Right lobe of liver (tissue), 6 donors: Measurements from ENCODE around the gene NKX3-2. TPM values are rescaled to one million over a fixed set of nuclear protein-coding genes. Genes with fewer than 3 reads are reported as not detected.

Source experiments
- ATAC-seq, 4 donors: fragments of 200-7000 bp; cut with Tn5 transposase; one replicate each; pipeline ENCODE4 v1.9.1; 2020; ENCODE audit warnings: mild to moderate bottlenecking in 4 of 4, moderate library complexity in 4 of 4
- DNase-seq, 3 donors: peaks; one replicate each; pipeline ENCODE4 v3.0.0-alpha.2; 2020
- H3K27ac ChIP-seq, 3 donors: fragments of 200-600 bp; one replicate each; pipeline ENCODE4 v1.8.0; 2022
- H3K27me3 ChIP-seq, 2 donors: fragments of 200-600 bp; one replicate each; pipeline ENCODE4 v1.8.0; 2022
- H3K36me3 ChIP-seq, 4 donors: fragments of 200-600 bp; sonication (generic) in 1 of 4; one replicate each; pipeline versions ENCODE4 v1.5.1 to v1.8.0; 2017 to 2022; ENCODE audit warnings: control low read depth in 1 of 4
- H3K4me1 ChIP-seq, 4 donors: fragments of 200-600 bp; sonication (generic) in 1 of 4; one replicate each; pipeline versions ENCODE4 v1.5.1 to v1.8.0; 2017 to 2022; ENCODE audit warnings: control low read depth in 1 of 4
- H3K4me3 ChIP-seq, 3 donors: fragments of 200-600 bp; one replicate each; pipeline ENCODE4 v1.8.0; 2022
- H3K9me3 ChIP-seq, 4 donors: fragments of 200-600 bp; sonication (generic) in 1 of 4; one replicate each; pipeline versions ENCODE4 v1.5.1 to v1.8.0; 2017 to 2022; ENCODE audit warnings: control low read depth in 1 of 4
- CTCF ChIP-seq, 4 donors: fragments of 200-600 bp in 3 of 4; fragments of 450-650 bp in 1 of 4; IDR thresholded peaks; one replicate each; pipeline versions ENCODE4 v1.5.1 to v1.8.0; 2016 to 2022; ENCODE audit warnings: antibody characterized with exemption in 4 of 4, mild to moderate bottlenecking in 2 of 4
- POLR2A ChIP-seq: fragments of 450-650 bp; IDR thresholded peaks from one replicate; pipeline ENCODE4 v1.6.1; 2017; ENCODE audit warnings: antibody characterized with exemption, mild to moderate bottlenecking
- WGBS: methylation state at CpG from one replicate; pipeline ENCODE4 v1.1.6; 2018; ENCODE audit warnings: low coverage, low lambda C conversion rate; ENCODE audit not compliant: insufficient coverage; ENCODE audit errors: missing lambda C conversion rate; 5-methylcytosine and 5-hydroxymethylcytosine counted together
- intact Hi-C, 2 donors: fragments of 100-400 bp; cut with DNase I; formaldehyde crosslinking; loops; one replicate each; pipeline versions ENCODE4 v1.11.2 to v1.14.1; 2022
- total RNA-seq, 6 experiments: library from RNA; depleted of rRNA in 2 of 6; stranded (reverse); fragments of >200 nt in 2 of 6; fragmentation: NEBNext Ultra II Directional in 3 of 6; extraction: Animal tissue kit (Norgen Biotek cat#: 25700) in 3 of 6; gene quantifications; one replicate each; pipeline versions ENCODE4 v1.1.0 to v1.2.4, GENCODE V29; 2016 to 2023
- donor health status: DM: no; HTN: yes; CAD: no.
- donor health status: DM: no; HTN: no; CAD: no.
- donor health status: DM: no; HTN: no; CAD: no.
- donor health status: DM: no; HTN: yes; CAD: no.
- donor health status: DM: no; HTN: yes; CAD: no.

Gene NKX3-2
- total RNA-seq, 6 experiments from 2014 or later, result not detected

GRCh38 chr4:13544606-13545393 lies 492 bp upstream of the NKX3-2 start:
- Histone ChIP-seq H3K27me3 (peaks cover 28 to 66% of the 10 kb centered on the region in 2 donors), H3K4me3 (peak overlapping the region; percentile 46 to 53 (median 52)), H3K9me3 (no peaks in the 10 kb centered on the region), H3K4me1 (peaks cover 0 to 23% (median 7%) of the 10 kb centered on the region in 4 donors), H3K27ac (no peak overlapping the region), H3K36me3 (no peaks in the 10 kb centered on the region)
- DNase-seq (peak in 2 of 3 donors; percentile 72 to 76), ATAC-seq (peak; percentile 74 to 82 (median 80))
- TF ChIP-seq CTCF (IDR thresholded peaks at IDR 0.05) (no peak), POLR2A (no peak)
- intact Hi-C loops, result loop anchor here (5.0 to 10.0 kb wide), 2 partner anchors 692 to 700 kb away; no protein-coding TSS in a partner anchor
- WGBS, result 5% methylated on average over 37 of the region's 54 CpGs

DNA sequence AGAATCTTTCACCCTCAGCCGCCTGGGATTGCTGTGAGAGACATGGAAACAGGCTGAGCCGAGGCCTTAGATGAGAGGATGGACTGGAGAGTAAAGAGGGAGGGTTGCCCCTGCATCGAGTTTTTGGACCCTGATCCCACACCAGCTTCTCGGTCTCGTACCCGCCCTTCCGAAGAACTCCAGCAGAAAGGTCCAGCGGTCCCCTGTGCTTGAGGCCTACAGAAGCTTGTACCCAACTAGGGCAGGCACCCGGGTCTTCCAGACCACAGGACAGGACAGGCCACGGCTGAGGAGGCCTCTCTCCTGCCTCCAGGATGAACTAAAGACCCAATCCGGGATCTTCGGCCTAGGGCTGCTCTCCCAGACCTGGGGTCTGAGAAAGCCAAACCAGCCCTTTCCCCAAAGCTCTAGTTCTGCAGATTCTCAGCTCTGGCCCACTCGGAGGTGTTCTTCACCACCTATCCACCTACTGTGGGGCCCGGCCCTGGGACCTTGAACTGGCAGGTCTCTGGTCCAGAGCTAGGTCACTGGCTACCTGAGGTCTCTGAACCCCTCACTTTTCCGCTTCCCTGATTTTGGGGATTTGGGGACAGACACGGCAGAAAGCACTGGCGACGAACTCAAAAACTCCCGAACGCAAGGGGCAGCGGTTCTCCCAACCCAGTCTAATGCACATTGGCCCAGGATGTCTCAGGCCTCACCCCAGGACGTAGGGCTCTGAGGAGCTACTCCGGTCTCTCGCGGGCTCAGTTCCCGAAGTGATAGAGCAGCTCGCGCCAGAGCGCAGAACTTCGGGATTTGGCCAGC lies 1.1 kb downstream of the NKX3-2 start:
- peaks cover 33 to 72% of the 10 kb centered on the region in 2 donors for H3K27me3 ChIP-seq
- no peak for DNase-seq
- intact Hi-C loops, result loop anchor here in 1 of 2 donors (10.0 kb wide), 1 partner anchor 698 kb away; no protein-coding TSS in a partner anchor
- ATAC-seq, result no peak
- no peaks in the 10 kb centered on the region for H3K36me3 ChIP-seq
- no peak for TF ChIP-seq POLR2A
- TF ChIP-seq CTCF (IDR thresholded peaks at IDR 0.05), result no peak
- 45% methylated on average over 11 of the region's 30 CpGs for WGBS
- H3K4me1 ChIP-seq, result peaks cover 0 to 30% (median 8%) of the 10 kb centered on the region in 4 donors
- no peaks in the 10 kb centered on the region for H3K9me3 ChIP-seq
- H3K4me3 ChIP-seq, result no peak overlapping the region
- H3K27ac ChIP-seq, result no peak overlapping the region

DNA sequence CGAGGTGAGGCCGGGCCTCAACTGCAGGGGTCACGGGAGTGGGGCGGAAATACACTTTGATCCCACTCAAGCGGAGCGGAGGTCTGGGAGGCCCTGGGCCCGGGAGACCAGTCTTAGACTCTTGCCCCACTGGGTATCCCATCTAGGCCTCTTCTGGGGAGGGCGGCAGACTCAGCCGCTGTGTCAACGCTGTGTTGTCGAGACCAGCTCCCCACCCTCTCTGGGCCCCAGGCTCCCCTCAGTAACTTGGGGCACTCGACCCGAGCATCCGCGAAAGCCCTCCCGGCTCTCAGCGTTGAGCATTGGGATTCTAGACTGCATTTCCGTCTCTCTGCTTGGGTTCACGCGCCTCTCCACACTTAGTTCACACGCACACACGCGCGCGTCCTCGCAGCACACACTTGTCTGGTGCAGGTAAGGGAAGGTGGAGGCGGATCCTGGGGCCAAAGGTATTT lies 1.7 kb downstream of the NKX3-2 start:
- H3K27ac ChIP-seq, result no peak overlapping the region
- H3K4me3 ChIP-seq, result no peak overlapping the region
- intact Hi-C loops, result loop anchor here in 1 of 2 donors (10.0 kb wide), 1 partner anchor 698 kb away; no protein-coding TSS in a partner anchor
- ATAC-seq (no peak), DNase-seq (no peak)
- no peak for TF ChIP-seq POLR2A
- no peak for TF ChIP-seq CTCF (IDR thresholded peaks at IDR 0.05)
- no peaks in the 10 kb centered on the region for H3K36me3 ChIP-seq
- H3K27me3 ChIP-seq, result peaks cover 34 to 69% of the 10 kb centered on the region in 2 donors
- 58% methylated on average over 12 of the region's 27 CpGs for WGBS
- peaks cover 0 to 27% (median 5%) of the 10 kb centered on the region in 4 donors for H3K4me1 ChIP-seq
- no peaks in the 10 kb centered on the region for H3K9me3 ChIP-seq

- Histone ChIP-seq H3K4me1 (peaks cover 0 to 21% (median 2%) of the 10 kb centered on the region in 4 donors), H3K4me3 (no peak overlapping the region), H3K9me3 (no peaks in the 10 kb centered on the region), H3K27ac (no peak overlapping the region), H3K27me3 (peaks cover 34 to 62% of the 10 kb centered on the region in 2 donors), H3K36me3 (no peaks in the 10 kb centered on the region)
- DNase-seq (peak in 2 of 3 donors; percentile 61 to 68), ATAC-seq (peak; percentile 61 to 65 (median 62))
- 2% methylated on average over 26 of the region's 79 CpGs for WGBS
- TF ChIP-seq CTCF (IDR thresholded peaks at IDR 0.05) (peak; percentile 38 to 55 (median 48)), POLR2A (no peak)
- intact Hi-C loops, result loop anchor here in 1 of 2 donors (10.0 kb wide), 1 partner anchor 697 kb away; no protein-coding TSS in a partner anchor
These were observed 2.4 kb downstream of the NKX3-2 start for GRCh38 chr4:13541720-13542576.
